ENCODE data around the gene CYTH4. TPM values are rescaled to one million over a fixed set of nuclear protein-coding genes. Genes with fewer than 3 reads are reported as not detected.

The CYTH4 gene
- total RNA-seq, 1 experiment from 2014 or later: 0.15 TPM

DNA sequence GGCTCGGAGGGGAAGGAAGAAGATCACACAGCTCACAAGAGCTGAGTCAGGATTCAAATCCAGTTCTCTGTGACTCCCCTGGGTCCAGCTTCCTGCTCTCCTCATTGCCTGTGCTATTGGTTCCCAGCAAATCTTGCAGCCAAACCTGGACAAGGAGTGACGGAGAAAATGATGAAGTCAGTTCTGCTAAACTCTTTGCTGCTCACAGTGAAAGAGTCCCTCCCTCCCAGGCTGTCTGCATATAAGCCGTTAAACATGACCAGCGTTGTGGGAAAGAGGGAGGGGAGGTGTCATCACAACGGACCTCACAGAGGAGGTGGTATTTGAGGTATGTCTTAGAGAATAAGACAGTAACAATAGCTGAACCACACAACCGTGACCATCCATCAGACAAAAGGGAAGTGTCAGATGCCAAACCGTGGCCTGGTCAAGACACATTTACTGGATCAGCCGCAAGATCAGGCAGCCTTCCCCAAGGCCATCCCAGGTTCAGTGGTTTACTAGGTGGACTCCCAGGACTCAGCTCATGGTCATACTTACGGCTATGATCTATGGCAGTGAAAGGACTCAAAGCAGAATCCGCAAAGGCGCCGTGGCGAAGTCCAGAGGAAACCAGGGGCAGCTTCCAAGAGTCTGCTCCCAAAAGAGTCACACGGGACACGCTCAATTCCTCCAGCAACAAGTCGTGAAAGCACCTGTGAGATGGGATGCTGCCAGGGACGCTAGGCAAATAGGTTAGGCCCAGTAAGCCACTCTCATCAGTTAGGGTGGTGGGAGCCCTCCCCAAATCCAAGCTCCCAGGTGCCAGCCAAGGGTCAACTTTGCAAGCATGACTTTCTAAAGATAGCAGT, 2.8 kb upstream of the CYTH4 start (continued):
- TF ChIP-seq, protein P1, sequence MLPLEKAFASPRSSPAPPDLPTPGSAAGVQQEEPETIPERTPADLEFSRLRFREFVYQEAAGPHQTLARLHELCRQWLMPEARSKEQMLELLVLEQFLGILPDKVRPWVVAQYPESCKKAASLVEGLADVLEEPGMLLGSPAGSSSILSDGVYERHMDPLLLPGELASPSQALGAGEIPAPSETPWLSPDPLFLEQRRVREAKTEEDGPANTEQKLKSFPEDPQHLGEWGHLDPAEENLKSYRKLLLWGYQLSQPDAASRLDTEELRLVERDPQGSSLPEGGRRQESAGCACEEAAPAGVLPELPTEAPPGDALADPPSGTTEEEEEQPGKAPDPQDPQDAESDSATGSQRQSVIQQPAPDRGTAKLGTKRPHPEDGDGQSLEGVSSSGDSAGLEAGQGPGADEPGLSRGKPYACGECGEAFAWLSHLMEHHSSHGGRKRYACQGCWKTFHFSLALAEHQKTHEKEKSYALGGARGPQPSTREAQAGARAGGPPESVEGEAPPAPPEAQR (CRISPR knock-in tag; IDR thresholded peaks at IDR 0.05): no peak
- TF ChIP-seq ZNF317 (CRISPR knock-in tag; IDR thresholded peaks at IDR 0.05; ENCODE audit: borderline replicate concordance, low read depth) (no peak), NFATC4 (CRISPR knock-in tag; IDR thresholded peaks at IDR 0.05) (no peak), CBFB (CRISPR knock-in tag; IDR thresholded peaks at IDR 0.05; ENCODE audit: low read depth) (no peak), E2F4 (CRISPR knock-in tag; IDR thresholded peaks at IDR 0.05; ENCODE audit: borderline replicate concordance, low read depth) (no peak), OVOL2 (CRISPR knock-in tag; IDR thresholded peaks at IDR 0.05; ENCODE audit: borderline replicate concordance) (no peak), ZNF532 (CRISPR knock-in tag; IDR thresholded peaks at IDR 0.05; ENCODE audit: borderline replicate concordance) (no peak), SP1 (CRISPR knock-in tag; conservative IDR thresholded peaks at IDR 0.05) (no peak), ZNF263 (CRISPR knock-in tag; IDR thresholded peaks at IDR 0.05; ENCODE audit: low read depth) (no peak), GRHL2 (CRISPR knock-in tag; IDR thresholded peaks at IDR 0.05; ENCODE audit: insufficient replicate concordance, severe bottlenecking) (no peak), RELA (CRISPR knock-in tag; IDR thresholded peaks at IDR 0.05; ENCODE audit: borderline replicate concordance) (no peak), ZNF671 (CRISPR knock-in tag; IDR thresholded peaks at IDR 0.05) (no peak), TP53 (CRISPR knock-in tag; IDR thresholded peaks at IDR 0.05) (no peak)

GRCh38 chr22:37280718-37281117, 1.6 kb upstream of the CYTH4 start:
- H3K27me3 Mint-ChIP-seq (ENCODE audit: low read depth): no peaks in the 10 kb centered on the region; the same call in 1 of the 2 replicates
- ChIA-PET CTCF (interaction anchor here (1.7 kb wide), 1 partner anchor 21 kb away, joined by 9 read pairs; no protein-coding TSS in a partner anchor), POLR2A (no interaction called here)
- H3K4me1 Mint-ChIP-seq: peaks cover 20% of the 10 kb centered on the region
- H3K36me3 Mint-ChIP-seq: no peaks in the 10 kb centered on the region
- ATAC-seq (no peak), DNase-seq (ENCODE audit: low spot score) (no peak)
- H3K4me3 Mint-ChIP-seq: no peak overlapping the region
- H3K27ac Mint-ChIP-seq: no peak overlapping the region
- H3K9me3 Mint-ChIP-seq: peaks cover 6% of the 10 kb centered on the region
- TF ChIP-seq TEAD1 (CRISPR knock-in tag; IDR thresholded peaks at IDR 0.05): no peak
- TF ChIP-seq ATF2 (CRISPR knock-in tag; IDR thresholded peaks at IDR 0.05; ENCODE audit: borderline replicate concordance, low read depth): no peak
- no peak for TF ChIP-seq EMX1 (CRISPR knock-in tag; IDR thresholded peaks at IDR 0.05)
- TF ChIP-seq ZNF423 (CRISPR knock-in tag; IDR thresholded peaks at IDR 0.05): no peak
- TF ChIP-seq E2F1 (CRISPR knock-in tag; IDR thresholded peaks at IDR 0.05): no peak
- no peak for TF ChIP-seq ATF3 (CRISPR knock-in tag; conservative IDR thresholded peaks at IDR 0.05)
- no peak for TF ChIP-seq NFYB (CRISPR knock-in tag; conservative IDR thresholded peaks at IDR 0.05; ENCODE audit: low read depth)
- no peak for TF ChIP-seq ZNF532 (CRISPR knock-in tag; IDR thresholded peaks at IDR 0.05; ENCODE audit: borderline replicate concordance)
- no peak for TF ChIP-seq ZNF219 (CRISPR knock-in tag; IDR thresholded peaks at IDR 0.05; ENCODE audit: borderline replicate concordance)
- TF ChIP-seq SOX15 (CRISPR knock-in tag; IDR thresholded peaks at IDR 0.05): no peak
